Astrocyte (in vitro differentiated cells and primary cell): ENCODE results near the gene GAS2. TPM values are rescaled to one million over a fixed set of nuclear protein-coding genes. Genes with fewer than 3 reads are reported as not detected.

Experiments used
- DNase-seq: peaks from one replicate; pipeline ENCODE4 v3.0.0-alpha.2; 2010; ENCODE audit warnings: low read depth
- FAIRE-seq: peaks from 2 replicates; lab custom pipeline; 2011; peaks lifted over from hg19 to GRCh38; lab: Jason Lieb, UNC
- H2AFZ ChIP-seq: 2 replicates; pipeline ENCODE4 v1.6.0; 2012; ENCODE audit warnings: low read depth, low read length, inconsistent platforms
- H3K27ac ChIP-seq: 2 replicates; pipeline ENCODE4 v1.5.1; 2011; ENCODE audit warnings: low read depth, low read length, inconsistent platforms
- H3K27me3 ChIP-seq: 2 replicates; pipeline ENCODE4 v1.6.0; 2011; ENCODE audit warnings: low read length, inconsistent platforms; ENCODE audit not compliant: insufficient read depth
- H3K36me3 ChIP-seq: 2 replicates; pipeline ENCODE4 v1.5.1; 2011; ENCODE audit warnings: low read length, inconsistent platforms; ENCODE audit not compliant: insufficient read depth
- H3K4me1 ChIP-seq: 2 replicates; pipeline ENCODE4 v1.5.1; 2011; ENCODE audit warnings: low read length, inconsistent platforms; ENCODE audit not compliant: insufficient read depth
- H3K4me2 ChIP-seq: 2 replicates; pipeline ENCODE4 v1.6.0; 2012; ENCODE audit warnings: low read length, inconsistent platforms
- H3K4me3 ChIP-seq: 2 replicates; pipeline ENCODE4 v1.5.1; 2011; ENCODE audit warnings: low read depth, mild to moderate bottlenecking, low read length, inconsistent platforms; ENCODE audit not compliant: insufficient read depth
- H3K79me2 ChIP-seq: 2 replicates; pipeline ENCODE4 v1.6.0; 2012; ENCODE audit warnings: mild to moderate bottlenecking, low read length, inconsistent platforms; ENCODE audit not compliant: insufficient read depth
- H3K9ac ChIP-seq: 2 replicates; pipeline ENCODE4 v1.6.0; 2012; ENCODE audit warnings: mild to moderate bottlenecking, low read length, inconsistent platforms
- H3K9me3 ChIP-seq: 2 replicates; pipeline ENCODE4 v1.5.1; 2012; ENCODE audit warnings: low read depth, mild to moderate bottlenecking, low read length, inconsistent platforms; ENCODE audit not compliant: insufficient read depth
- H4K20me1 ChIP-seq: 2 replicates; pipeline ENCODE4 v1.6.0; 2012; ENCODE audit warnings: low read length, inconsistent platforms; ENCODE audit not compliant: insufficient read depth
- H3K27ac Mint-ChIP-seq: one replicate; pipeline ENCODE4 v1.8.0; 2021; ENCODE audit warnings: mild to moderate bottlenecking, mixed read lengths; ENCODE audit not compliant: unreplicated experiment
- H3K27me3 Mint-ChIP-seq: one replicate; pipeline ENCODE4 v1.8.0; 2021; ENCODE audit warnings: low read depth, mixed read lengths; ENCODE audit not compliant: unreplicated experiment
- H3K36me3 Mint-ChIP-seq: one replicate; pipeline ENCODE4 v1.8.0; 2021; ENCODE audit warnings: low read depth, mixed read lengths; ENCODE audit not compliant: unreplicated experiment
- H3K4me1 Mint-ChIP-seq: one replicate; pipeline ENCODE4 v1.8.0; 2021; ENCODE audit warnings: low read depth, mixed read lengths; ENCODE audit not compliant: unreplicated experiment
- H3K4me3 Mint-ChIP-seq: one replicate; pipeline ENCODE4 v1.8.0; 2021; ENCODE audit warnings: mild to moderate bottlenecking, moderate library complexity, mixed read lengths; ENCODE audit not compliant: unreplicated experiment
- H3K9me3 Mint-ChIP-seq: one replicate; pipeline ENCODE4 v1.8.0; 2021; ENCODE audit warnings: mild to moderate bottlenecking, mixed read lengths; ENCODE audit not compliant: unreplicated experiment
- EZH2 ChIP-seq: IDR thresholded peaks from 2 replicates; pipeline ENCODE4 v1.6.1; 2012; ENCODE audit warnings: mild to moderate bottlenecking, low read length, inconsistent platforms; ENCODE audit not compliant: insufficient read depth
- total RNA-seq: library from RNA; stranded (reverse); gene quantifications from 2 replicates; pipeline ENCODE4 v1.2.1, GENCODE V29; 2021
- TF ChIP-seq, protein P1 (sequence below): IDR thresholded peaks from 2 replicates; pipeline ENCODE4 v1.5.1; 2011; ENCODE audit warnings: low read depth, mild to moderate bottlenecking, inconsistent platforms, low read length, moderate library complexity; ENCODE audit not compliant: insufficient read depth

The GAS2 gene
- total RNA-seq, 1 donor from 2014 or later, result 1.5 TPM

DNA sequence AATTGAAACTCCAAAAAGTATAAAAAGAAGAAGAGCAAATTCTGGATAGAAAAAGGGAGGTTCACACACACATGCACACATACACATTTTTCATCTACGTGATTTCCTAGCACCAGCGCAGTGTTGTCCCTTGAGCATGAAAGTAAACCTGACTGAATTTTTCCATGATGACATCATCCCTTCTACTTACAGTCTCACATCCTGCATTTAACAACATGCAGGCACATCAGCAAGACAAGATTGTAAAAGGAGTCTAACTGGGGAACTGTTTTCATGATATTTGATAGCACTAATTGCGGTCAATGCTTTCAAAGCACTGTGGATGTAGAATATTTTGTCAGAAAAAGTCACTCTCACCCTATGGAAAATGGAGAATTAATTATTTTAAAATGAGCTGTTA, 36.6 kb downstream of the GAS2 start:
- no peaks in the 10 kb centered on the region for H3K79me2 ChIP-seq
- peak overlapping the region; percentile 14 for H3K9ac ChIP-seq
- no peaks in the 10 kb centered on the region for H3K27me3 ChIP-seq
- DNase-seq (peak; percentile 83), FAIRE-seq (no peak)
- no peaks in the 10 kb centered on the region for H3K36me3 ChIP-seq
- peak overlapping the region; percentile 63 for H3K27ac ChIP-seq
- no peaks in the 10 kb centered on the region for H4K20me1 ChIP-seq
- Mint-ChIP-seq H3K9me3 (no peaks in the 10 kb centered on the region), H3K27ac (peak overlapping the region; percentile 99), H3K36me3 (no peaks in the 10 kb centered on the region), H3K4me1 (peaks cover 18% of the 10 kb centered on the region), H3K4me3 (peak overlapping the region; percentile 27), H3K27me3 (no peaks in the 10 kb centered on the region)
- peak overlapping the region; percentile 12 for H2AFZ ChIP-seq
- no peaks in the 10 kb centered on the region for H3K9me3 ChIP-seq
- peak overlapping the region; percentile 73 for H3K4me2 ChIP-seq
- H3K4me3 ChIP-seq, result no peak overlapping the region
- peaks cover 8% of the 10 kb centered on the region for H3K4me1 ChIP-seq
- TF ChIP-seq, protein P1, sequence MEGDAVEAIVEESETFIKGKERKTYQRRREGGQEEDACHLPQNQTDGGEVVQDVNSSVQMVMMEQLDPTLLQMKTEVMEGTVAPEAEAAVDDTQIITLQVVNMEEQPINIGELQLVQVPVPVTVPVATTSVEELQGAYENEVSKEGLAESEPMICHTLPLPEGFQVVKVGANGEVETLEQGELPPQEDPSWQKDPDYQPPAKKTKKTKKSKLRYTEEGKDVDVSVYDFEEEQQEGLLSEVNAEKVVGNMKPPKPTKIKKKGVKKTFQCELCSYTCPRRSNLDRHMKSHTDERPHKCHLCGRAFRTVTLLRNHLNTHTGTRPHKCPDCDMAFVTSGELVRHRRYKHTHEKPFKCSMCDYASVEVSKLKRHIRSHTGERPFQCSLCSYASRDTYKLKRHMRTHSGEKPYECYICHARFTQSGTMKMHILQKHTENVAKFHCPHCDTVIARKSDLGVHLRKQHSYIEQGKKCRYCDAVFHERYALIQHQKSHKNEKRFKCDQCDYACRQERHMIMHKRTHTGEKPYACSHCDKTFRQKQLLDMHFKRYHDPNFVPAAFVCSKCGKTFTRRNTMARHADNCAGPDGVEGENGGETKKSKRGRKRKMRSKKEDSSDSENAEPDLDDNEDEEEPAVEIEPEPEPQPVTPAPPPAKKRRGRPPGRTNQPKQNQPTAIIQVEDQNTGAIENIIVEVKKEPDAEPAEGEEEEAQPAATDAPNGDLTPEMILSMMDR, result no peak
- TF ChIP-seq EZH2, result no peak

DNA sequence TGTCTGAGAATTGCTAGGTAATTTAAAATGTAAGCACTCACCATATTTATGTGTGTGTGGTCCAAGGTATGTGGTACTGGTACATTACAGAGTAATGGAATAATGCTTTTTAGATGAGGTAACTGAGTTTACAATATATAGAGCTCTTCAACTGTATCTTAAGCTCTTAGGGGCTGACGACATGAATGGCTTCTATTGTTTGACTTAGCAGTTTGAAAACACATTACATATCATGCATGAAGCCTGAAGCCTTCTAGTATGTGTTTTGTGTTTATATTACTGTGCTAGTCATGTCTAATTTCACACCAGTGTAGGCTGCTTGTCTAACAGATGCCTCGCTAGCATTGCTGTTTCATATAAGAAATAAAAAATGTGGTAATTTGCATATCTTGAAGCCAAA, 37.2 kb downstream of the GAS2 start:
- Mint-ChIP-seq H3K36me3 (no peaks in the 10 kb centered on the region), H3K27me3 (no peaks in the 10 kb centered on the region), H3K4me3 (no peak overlapping the region), H3K27ac (peak overlapping the region; percentile 99), H3K9me3 (no peaks in the 10 kb centered on the region), H3K4me1 (peaks cover 18% of the 10 kb centered on the region)
- Histone ChIP-seq H2AFZ (peak overlapping the region; percentile 37), H3K9ac (peak overlapping the region; percentile 8), H3K4me2 (peak overlapping the region; percentile 73), H3K27me3 (no peaks in the 10 kb centered on the region), H3K79me2 (no peaks in the 10 kb centered on the region), H3K4me1 (peaks cover 8% of the 10 kb centered on the region), H3K36me3 (no peaks in the 10 kb centered on the region), H4K20me1 (no peaks in the 10 kb centered on the region), H3K27ac (peak overlapping the region; percentile 63), H3K9me3 (no peaks in the 10 kb centered on the region), H3K4me3 (no peak overlapping the region)
- TF ChIP-seq EZH2, result no peak
- TF ChIP-seq, protein P1, result no peak
- no peak for FAIRE-seq
- peak; percentile 48 for DNase-seq

DNA sequence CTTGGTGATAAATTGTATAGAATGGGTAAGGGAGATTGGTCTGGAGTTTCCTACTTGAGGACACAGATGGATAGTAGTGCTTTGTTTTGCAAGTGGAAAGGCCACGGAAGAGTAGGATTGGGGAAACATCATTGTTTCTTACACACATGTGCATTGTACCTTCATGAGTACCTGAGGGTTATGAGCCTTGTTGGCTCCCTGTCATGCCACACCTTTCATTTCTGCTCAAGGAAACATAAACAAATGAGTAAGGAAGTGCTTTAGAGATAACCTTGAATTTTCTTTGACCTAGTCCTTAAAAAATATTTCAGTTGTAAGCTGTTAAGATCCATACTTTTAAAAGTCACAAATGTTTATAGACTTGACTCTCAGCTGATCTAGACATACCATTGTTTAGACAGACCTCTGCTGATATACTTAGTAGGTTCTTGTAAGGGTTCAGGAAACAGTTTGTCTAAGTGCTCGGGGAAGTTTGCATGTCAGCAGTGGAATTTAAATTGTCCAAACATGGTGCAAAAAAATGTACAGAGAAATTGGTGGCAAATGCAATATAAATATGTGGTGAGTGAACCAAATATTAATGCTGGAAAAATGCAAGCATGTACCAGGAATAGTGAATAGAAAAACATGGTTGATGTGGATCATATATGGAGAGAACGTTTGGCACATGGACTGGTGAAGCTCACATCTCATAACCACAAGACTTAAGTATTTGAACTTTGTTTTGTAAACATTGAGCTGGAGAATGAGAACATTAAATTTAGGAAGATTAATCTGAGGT, 40.9 kb downstream of the GAS2 start:
- no peak overlapping the region for H3K27ac ChIP-seq
- no peak overlapping the region for H3K4me3 ChIP-seq
- peaks cover 8% of the 10 kb centered on the region for H3K4me1 ChIP-seq
- no peak overlapping the region for H3K4me3 Mint-ChIP-seq
- H3K79me2 ChIP-seq, result no peaks in the 10 kb centered on the region
- no peaks in the 10 kb centered on the region for H3K27me3 Mint-ChIP-seq
- no peaks in the 10 kb centered on the region for H3K27me3 ChIP-seq
- no peak for TF ChIP-seq EZH2
- TF ChIP-seq, protein P1, result no peak
- H3K9me3 ChIP-seq, result no peaks in the 10 kb centered on the region
- no peaks in the 10 kb centered on the region for H4K20me1 ChIP-seq
- H2AFZ ChIP-seq, result no peak overlapping the region
- no peak overlapping the region for H3K4me2 ChIP-seq
- no peak overlapping the region for H3K27ac Mint-ChIP-seq
- H3K4me1 Mint-ChIP-seq, result peaks cover 14% of the 10 kb centered on the region
- H3K9ac ChIP-seq, result no peak overlapping the region
- no peak for FAIRE-seq
- no peaks in the 10 kb centered on the region for H3K36me3 Mint-ChIP-seq
- H3K9me3 Mint-ChIP-seq, result no peaks in the 10 kb centered on the region
- DNase-seq, result peak; percentile 3
- no peaks in the 10 kb centered on the region for H3K36me3 ChIP-seq
